Ovary (tissue), 3 donors: Measurements from ENCODE around the gene NPAS3.

Experiments
- CTCF ChIP-seq, 3 donors: fragments of 450-650 bp in 2 of 3; fragments of 200-600 bp in 1 of 3; IDR thresholded peaks; one replicate each; pipeline versions ENCODE4 v1.5.1 to v1.8.0; 2016 to 2022; ENCODE audit warnings: antibody characterized with exemption in 3 of 3, mild to moderate bottlenecking in 1 of 3
- POLR2A ChIP-seq: fragments of 450-650 bp; IDR thresholded peaks from one replicate; pipeline ENCODE4 v1.6.1; 2017; ENCODE audit warnings: antibody characterized with exemption, mild to moderate bottlenecking, moderate library complexity
- donor health status: DM: no; HTN: no; CAD: no.

- no peak for TF ChIP-seq CTCF (IDR thresholded peaks at IDR 0.05)
- TF ChIP-seq POLR2A: no peak
These were observed 585.6 kb downstream of the NPAS3 start for GRCh38 chr14:33524244-33524643.
